Astrocyte of the spinal cord (primary cell): ENCODE data around the gene SREBF2.

ENCODE experiments used
- DNase-seq: peaks from one replicate; pipeline ENCODE4 v3.0.0; 2011; ENCODE audit warnings: low read depth, low spot score
- H3K4me3 ChIP-seq: 2 replicates; pipeline ENCODE4 v1.5.1; 2011; ENCODE audit warnings: low read depth, mild to moderate bottlenecking, low read length, moderate library complexity
- in situ Hi-C: cut with HindIII; loops from 2 replicates; pipeline ENCODE4 v1.10.0; 2017; ENCODE audit warnings: low sequenced_read_pairs
- TF ChIP-seq, protein P1 (sequence below): IDR thresholded peaks from 2 replicates; pipeline ENCODE4 v1.5.1; 2012; ENCODE audit warnings: low read depth, mild to moderate bottlenecking, low read length, inconsistent platforms

SREBF2 gene

GRCh38 chr22:41801147-41801819 is 31.6 kb upstream of the SREBF2 start:
- in situ Hi-C loops = no loop called here
- TF ChIP-seq, protein P1, sequence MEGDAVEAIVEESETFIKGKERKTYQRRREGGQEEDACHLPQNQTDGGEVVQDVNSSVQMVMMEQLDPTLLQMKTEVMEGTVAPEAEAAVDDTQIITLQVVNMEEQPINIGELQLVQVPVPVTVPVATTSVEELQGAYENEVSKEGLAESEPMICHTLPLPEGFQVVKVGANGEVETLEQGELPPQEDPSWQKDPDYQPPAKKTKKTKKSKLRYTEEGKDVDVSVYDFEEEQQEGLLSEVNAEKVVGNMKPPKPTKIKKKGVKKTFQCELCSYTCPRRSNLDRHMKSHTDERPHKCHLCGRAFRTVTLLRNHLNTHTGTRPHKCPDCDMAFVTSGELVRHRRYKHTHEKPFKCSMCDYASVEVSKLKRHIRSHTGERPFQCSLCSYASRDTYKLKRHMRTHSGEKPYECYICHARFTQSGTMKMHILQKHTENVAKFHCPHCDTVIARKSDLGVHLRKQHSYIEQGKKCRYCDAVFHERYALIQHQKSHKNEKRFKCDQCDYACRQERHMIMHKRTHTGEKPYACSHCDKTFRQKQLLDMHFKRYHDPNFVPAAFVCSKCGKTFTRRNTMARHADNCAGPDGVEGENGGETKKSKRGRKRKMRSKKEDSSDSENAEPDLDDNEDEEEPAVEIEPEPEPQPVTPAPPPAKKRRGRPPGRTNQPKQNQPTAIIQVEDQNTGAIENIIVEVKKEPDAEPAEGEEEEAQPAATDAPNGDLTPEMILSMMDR = no peak
- no peak for DNase-seq
- H3K4me3 ChIP-seq = peak overlapping the region; percentile 97

- DNase-seq = no peak
- H3K4me3 ChIP-seq = no peak overlapping the region
- in situ Hi-C loops = no loop called here
- TF ChIP-seq, protein P1 = no peak
Observed at GRCh38 chr22:41801886-41802285, 31.0 kb upstream of the SREBF2 start.

DNA sequence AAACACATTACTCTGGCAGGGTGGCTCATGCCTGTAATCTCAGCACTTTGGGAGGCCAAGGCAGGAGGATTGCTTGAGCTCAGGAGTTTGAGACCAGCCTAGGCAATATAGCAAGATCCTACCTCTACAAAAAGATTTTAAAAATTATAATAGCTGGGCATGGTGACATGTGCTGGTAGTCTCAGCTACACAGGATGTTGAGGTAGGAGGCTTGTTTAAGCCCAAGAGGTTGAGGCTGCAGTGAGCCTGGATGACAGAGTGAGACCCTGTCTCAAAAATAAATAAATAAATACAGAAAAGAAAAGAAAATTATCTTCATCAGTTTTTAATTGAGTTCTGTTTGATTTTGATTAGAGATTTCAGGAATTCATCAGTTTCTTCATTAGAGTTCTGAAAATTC is 27.3 kb upstream of the SREBF2 start:
- in situ Hi-C loops = no loop called here
- no peak overlapping the region for H3K4me3 ChIP-seq
- no peak for DNase-seq
- TF ChIP-seq, protein P1 = no peak

- H3K4me3 ChIP-seq = no peak overlapping the region
- TF ChIP-seq, protein P1 = no peak
- in situ Hi-C loops = no loop called here
- DNase-seq = no peak
Observed at GRCh38 chr22:41808400-41808799, 24.5 kb upstream of the SREBF2 start.

- DNase-seq = no peak
- TF ChIP-seq, protein P1 = no peak
- in situ Hi-C loops = no loop called here
- H3K4me3 ChIP-seq = no peak overlapping the region
Observed at GRCh38 chr22:41810022-41810421, 22.9 kb upstream of the SREBF2 start.

DNA sequence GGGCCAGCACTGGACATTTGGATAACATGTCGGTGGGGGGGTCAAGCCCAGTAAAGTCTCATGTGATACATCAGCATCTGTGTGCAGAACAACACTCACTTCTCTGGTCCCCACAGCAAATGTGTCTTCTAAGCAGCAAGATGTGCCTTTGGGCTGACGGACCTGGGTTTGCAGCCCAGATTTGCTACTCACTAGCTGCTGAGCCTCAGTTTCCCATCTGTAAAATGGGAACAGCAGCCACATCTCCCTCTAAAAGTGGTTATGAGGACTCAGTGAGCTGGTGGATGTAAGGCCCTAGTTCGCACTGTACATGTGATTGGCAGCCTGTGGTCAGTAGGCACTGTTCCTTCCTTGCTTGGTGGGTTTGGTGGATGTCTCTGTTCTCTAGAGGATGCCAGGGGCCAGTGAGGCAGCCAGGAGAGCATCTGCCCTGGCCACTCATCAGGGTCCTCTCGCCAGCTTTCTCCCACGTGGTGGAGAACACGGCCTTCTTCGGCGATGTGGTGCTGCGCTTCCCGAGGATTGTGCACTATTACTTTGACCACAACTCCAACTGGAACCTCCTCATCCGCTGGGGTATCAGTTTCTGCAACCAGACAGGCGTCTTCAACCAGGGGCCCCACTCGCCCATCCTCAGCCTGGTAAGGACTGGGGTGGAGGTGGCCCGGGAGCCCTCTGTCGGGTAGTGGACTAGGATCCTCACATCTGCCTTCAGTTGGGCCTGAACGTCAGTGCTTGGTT is 19.9 kb upstream of the SREBF2 start:
- no peak for DNase-seq
- no peak overlapping the region for H3K4me3 ChIP-seq
- in situ Hi-C loops = no loop called here
- TF ChIP-seq, protein P1 = no peak
